ENCODE data around the gene LUC7L.
"Not testable (repeated sequence)": the region's sequence is repeated elsewhere in the genome, so short reads cannot be mapped to it uniquely, and the experiment has no call there.

The LUC7L gene

DNA sequence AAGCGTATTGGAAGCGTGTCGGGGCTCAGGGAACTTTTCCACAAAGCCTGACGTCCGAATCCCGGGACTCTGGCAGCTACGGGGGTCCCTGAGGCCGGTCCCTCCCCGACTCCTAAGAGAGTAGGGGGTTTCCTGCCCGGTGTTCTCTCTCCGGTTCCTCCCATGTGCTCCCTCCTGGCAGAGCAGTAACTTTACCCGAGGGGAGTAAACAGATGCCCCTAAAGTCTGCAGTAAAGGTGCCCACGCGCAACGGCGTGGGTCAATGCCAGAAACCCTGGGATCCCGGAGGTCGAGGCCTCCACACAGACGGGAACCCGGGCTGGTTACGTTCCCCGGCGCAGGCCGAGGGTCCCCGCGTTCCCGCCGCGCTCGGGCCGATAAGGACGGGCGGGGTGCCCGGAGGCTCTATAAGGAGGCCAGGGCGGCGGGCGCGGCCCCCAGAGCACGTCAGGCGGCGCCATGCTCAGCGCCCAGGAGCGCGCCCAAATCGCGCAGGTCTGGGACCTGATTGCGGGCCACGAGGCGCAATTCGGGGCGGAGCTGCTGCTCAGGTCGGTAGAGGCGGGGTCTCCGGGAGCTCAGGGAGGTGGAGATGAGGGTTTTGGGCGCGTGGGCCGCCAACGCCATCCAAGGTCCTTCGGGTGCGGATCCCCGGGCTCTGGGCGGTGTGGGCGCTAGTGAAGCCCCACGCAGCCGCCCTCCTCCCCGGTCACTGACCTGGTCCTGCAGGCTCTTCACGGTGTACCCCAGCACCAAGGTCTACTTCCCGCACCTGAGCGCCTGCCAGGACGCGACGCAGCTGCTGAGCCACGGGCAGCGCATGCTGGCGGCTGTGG, 63.5 kb downstream of the LUC7L start, which contains the start of gene HBM:
Gene HBM (plus strand): TSS at position 440 of the 836 bp plus-strand sequence. CDS start 20 bp downstream, at position 460.
- H3K14ac ChIP-seq (ENCODE audit: low read length in 2 of 2), result no peak within 1 kb of the TSS
- DNase-seq, result no peak
- 6% methylated on average over 74 of the region's 75 CpGs for WGBS
- no peak within 1 kb of the TSS for H2AFZ ChIP-seq (ENCODE audit: low read depth, low read length)
- no peak within 1 kb of the TSS for H4K91ac ChIP-seq (ENCODE audit: low read length)
- H3K79me1 ChIP-seq (replicated peaks; ENCODE audit: low read length, poor library complexity, severe bottlenecking), result no peaks in the 10 kb centered on the region
- no peaks in the 10 kb centered on the region for H3K36me3 ChIP-seq (ENCODE audit: control insufficient read depth in 1 of 2, insufficient read depth in 2 of 2, low read depth in 1 of 2, low read length in 2 of 2)
- no peak within 1 kb of the TSS for H2BK5ac ChIP-seq (ENCODE audit: low read depth, low read length, poor library complexity, severe bottlenecking)
- peaks cover 17% of the 10 kb centered on the region for H3K4me1 ChIP-seq (ENCODE audit: control insufficient read depth, insufficient read depth, low read depth, low read length)
- H2BK12ac ChIP-seq (ENCODE audit: low read length in 2 of 2), result no peak within 1 kb of the TSS
- H3K23ac ChIP-seq (ENCODE audit: low read length in 2 of 2), result no peak within 1 kb of the TSS
- H3K27me3 ChIP-seq (ENCODE audit: control insufficient read depth in 1 of 2, insufficient read depth in 1 of 2, low read length in 2 of 2), result peaks cover 63% of the 10 kb centered on the region in 2 experiments
- H3K9ac ChIP-seq (ENCODE audit: low read length), result no peak within 1 kb of the TSS
- no peak within 1 kb of the TSS for H3K4ac ChIP-seq (ENCODE audit: low read depth in 1 of 2, low read length in 2 of 2)
- H2BK120ac ChIP-seq (ENCODE audit: low read depth, low read length), result no peak within 1 kb of the TSS
- no peak within 1 kb of the TSS for H3K18ac ChIP-seq (ENCODE audit: low read depth in 1 of 2, low read length in 2 of 2)
- no peaks in the 10 kb centered on the region for H3K9me3 ChIP-seq (ENCODE audit: control insufficient read depth, low read length)
- no peak within 1 kb of the TSS for H3K4me3 ChIP-seq (ENCODE audit: insufficient read depth in 1 of 2, low read depth in 1 of 2, low read length in 2 of 2)
- H3K4me2 ChIP-seq (ENCODE audit: low read length, poor library complexity, severe bottlenecking), result peak within 1 kb of the TSS; percentile 18
- no peak within 1 kb of the TSS for H3K27ac ChIP-seq (ENCODE audit: low read length, poor library complexity, severe bottlenecking)
- H2BK15ac ChIP-seq (ENCODE audit: low read depth, poor library complexity, severe bottlenecking), result peak within 1 kb of the TSS; percentile 40
- H2AK5ac ChIP-seq (ENCODE audit: low read length, severe bottlenecking), result no peak within 1 kb of the TSS
- H4K8ac ChIP-seq (ENCODE audit: low read length), result no peak within 1 kb of the TSS

DNA sequence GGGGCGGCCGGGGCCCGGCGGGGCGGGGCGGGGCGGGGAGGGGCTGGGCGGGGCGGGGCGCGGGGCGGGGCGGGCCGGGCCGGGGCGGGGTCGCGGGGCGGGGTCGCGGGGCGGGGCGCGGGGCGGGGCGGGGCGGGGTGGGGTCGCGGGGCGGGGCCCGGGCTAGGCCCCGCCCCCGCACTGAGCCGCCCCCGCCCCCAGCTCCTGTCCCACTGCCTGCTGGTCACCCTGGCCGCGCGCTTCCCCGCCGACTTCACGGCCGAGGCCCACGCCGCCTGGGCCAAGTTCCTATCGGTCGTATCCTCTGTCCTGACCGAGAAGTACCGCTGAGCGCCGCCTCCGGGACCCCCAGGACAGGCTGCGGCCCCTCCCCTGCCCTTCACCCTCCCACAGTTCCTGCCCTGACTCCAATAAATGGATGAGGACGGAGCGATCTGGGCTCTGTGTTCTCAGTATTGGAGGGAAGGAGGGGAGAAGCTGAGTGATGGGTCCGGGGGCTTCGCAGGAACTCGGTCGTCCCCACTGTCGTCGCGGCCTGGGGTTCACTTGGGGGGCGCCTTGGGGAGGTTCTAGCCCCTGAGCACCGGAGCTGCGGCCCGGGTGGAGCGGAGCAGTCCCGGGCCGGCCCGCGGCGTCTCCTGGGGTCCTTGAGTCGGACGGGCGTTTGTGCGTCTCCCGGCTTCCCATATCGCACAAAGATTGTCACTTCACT, 64.3 kb downstream of the LUC7L start:
- no peak overlapping the region for H4K91ac ChIP-seq (ENCODE audit: low read length)
- H3K18ac ChIP-seq (ENCODE audit: low read depth in 1 of 2, low read length in 2 of 2), result no peak overlapping the region
- DNase-seq, result no peak
- no peak overlapping the region for H4K8ac ChIP-seq (ENCODE audit: low read length)
- no peaks in the 10 kb centered on the region for H3K79me1 ChIP-seq (replicated peaks; ENCODE audit: low read length, poor library complexity, severe bottlenecking)
- H3K36me3 ChIP-seq (ENCODE audit: control insufficient read depth in 1 of 2, insufficient read depth in 2 of 2, low read depth in 1 of 2, low read length in 2 of 2), result no peaks in the 10 kb centered on the region
- WGBS, result 4% methylated on average over 38 of the region's 77 CpGs
- H3K4ac ChIP-seq (ENCODE audit: low read depth in 1 of 2, low read length in 2 of 2), result no peak overlapping the region
- no peak overlapping the region for H3K14ac ChIP-seq (ENCODE audit: low read length in 2 of 2)
- H2BK12ac ChIP-seq (ENCODE audit: low read length in 2 of 2), result no peak overlapping the region
- H3K23ac ChIP-seq (ENCODE audit: low read length in 2 of 2), result no peak overlapping the region
- H3K9ac ChIP-seq (ENCODE audit: low read length), result no peak overlapping the region
- peaks cover 60 to 61% of the 10 kb centered on the region in 2 experiments for H3K27me3 ChIP-seq (ENCODE audit: control insufficient read depth in 1 of 2, insufficient read depth in 1 of 2, low read length in 2 of 2)
- H2BK15ac ChIP-seq (ENCODE audit: low read depth, poor library complexity, severe bottlenecking), result no peak overlapping the region
- H2AFZ ChIP-seq (ENCODE audit: low read depth, low read length), result no peak overlapping the region
- no peaks in the 10 kb centered on the region for H3K9me3 ChIP-seq (ENCODE audit: control insufficient read depth, low read length)
- H2BK120ac ChIP-seq (ENCODE audit: low read depth, low read length), result no peak overlapping the region
- no peak overlapping the region for H3K4me3 ChIP-seq (ENCODE audit: insufficient read depth in 1 of 2, low read depth in 1 of 2, low read length in 2 of 2)
- no peak overlapping the region for H2AK5ac ChIP-seq (ENCODE audit: low read length, severe bottlenecking)
- peaks cover 14% of the 10 kb centered on the region for H3K4me1 ChIP-seq (ENCODE audit: control insufficient read depth, insufficient read depth, low read depth, low read length)
- peak overlapping the region; percentile 18 for H3K4me2 ChIP-seq (ENCODE audit: low read length, poor library complexity, severe bottlenecking)
- no peak overlapping the region for H2BK5ac ChIP-seq (ENCODE audit: low read depth, low read length, poor library complexity, severe bottlenecking)
- no peak overlapping the region for H3K27ac ChIP-seq (ENCODE audit: low read length, poor library complexity, severe bottlenecking)

DNA sequence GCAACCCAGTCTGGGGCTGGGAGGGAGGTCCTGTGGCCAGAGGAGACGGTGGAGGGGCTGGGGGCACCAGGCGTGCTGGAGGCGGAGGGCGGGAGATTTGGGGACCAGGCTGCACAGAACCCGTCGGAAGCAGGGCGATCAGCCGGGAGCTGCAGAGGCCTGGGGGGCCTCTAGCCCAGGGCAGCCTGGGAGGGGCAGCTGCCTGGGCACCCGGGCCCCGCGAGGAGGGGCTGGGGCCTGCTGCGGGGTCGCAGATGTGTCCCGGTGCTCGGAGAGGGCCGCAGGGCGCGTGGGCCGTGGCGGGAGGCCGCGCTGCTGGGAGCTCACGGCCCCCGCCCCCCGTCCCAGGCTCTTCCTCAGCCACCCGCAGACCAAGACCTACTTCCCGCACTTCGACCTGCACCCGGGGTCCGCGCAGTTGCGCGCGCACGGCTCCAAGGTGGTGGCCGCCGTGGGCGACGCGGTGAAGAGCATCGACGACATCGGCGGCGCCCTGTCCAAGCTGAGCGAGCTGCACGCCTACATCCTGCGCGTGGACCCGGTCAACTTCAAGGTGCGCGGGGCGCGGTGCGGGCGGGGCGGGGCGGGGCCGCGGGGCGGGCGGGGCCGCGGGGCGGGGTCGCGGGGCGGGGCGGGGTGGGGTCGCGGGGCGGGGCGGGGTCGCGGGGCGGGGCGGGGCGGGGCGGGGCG, 65.0 kb downstream of the LUC7L start:
- H4K91ac ChIP-seq (ENCODE audit: low read length); H3K9ac ChIP-seq (ENCODE audit: low read length); H2BK15ac ChIP-seq (ENCODE audit: low read depth, poor library complexity, severe bottlenecking); H3K18ac ChIP-seq (ENCODE audit: low read depth in 1 of 2, low read length in 2 of 2); H3K4ac ChIP-seq (ENCODE audit: low read depth in 1 of 2, low read length in 2 of 2); H3K4me3 ChIP-seq (ENCODE audit: insufficient read depth in 1 of 2, low read depth in 1 of 2, low read length in 2 of 2); DNase-seq; H2AK5ac ChIP-seq (ENCODE audit: low read length, severe bottlenecking); H3K27ac ChIP-seq (ENCODE audit: low read length, poor library complexity, severe bottlenecking); H4K8ac ChIP-seq (ENCODE audit: low read length); H2BK12ac ChIP-seq (ENCODE audit: low read length in 2 of 2); H3K23ac ChIP-seq (ENCODE audit: low read length in 2 of 2); H2AFZ ChIP-seq (ENCODE audit: low read depth, low read length); H2BK5ac ChIP-seq (ENCODE audit: low read depth, low read length, poor library complexity, severe bottlenecking); H3K9me3 ChIP-seq (ENCODE audit: control insufficient read depth, low read length); H3K36me3 ChIP-seq (ENCODE audit: control insufficient read depth in 1 of 2, insufficient read depth in 2 of 2, low read depth in 1 of 2, low read length in 2 of 2); H2BK120ac ChIP-seq (ENCODE audit: low read depth, low read length); H3K79me1 ChIP-seq (replicated peaks; ENCODE audit: low read length, poor library complexity, severe bottlenecking); H3K4me2 ChIP-seq (ENCODE audit: low read length, poor library complexity, severe bottlenecking); H3K14ac ChIP-seq (ENCODE audit: low read length in 2 of 2): not testable (repeated sequence)
- peaks cover 63 to 64% of the 10 kb centered on the region in 2 experiments for H3K27me3 ChIP-seq (ENCODE audit: control insufficient read depth in 1 of 2, insufficient read depth in 1 of 2, low read length in 2 of 2)
- peaks cover 14% of the 10 kb centered on the region for H3K4me1 ChIP-seq (ENCODE audit: control insufficient read depth, insufficient read depth, low read depth, low read length)
- no CpG with 5 or more reads among the region's 80 CpGs for WGBS

DNA sequence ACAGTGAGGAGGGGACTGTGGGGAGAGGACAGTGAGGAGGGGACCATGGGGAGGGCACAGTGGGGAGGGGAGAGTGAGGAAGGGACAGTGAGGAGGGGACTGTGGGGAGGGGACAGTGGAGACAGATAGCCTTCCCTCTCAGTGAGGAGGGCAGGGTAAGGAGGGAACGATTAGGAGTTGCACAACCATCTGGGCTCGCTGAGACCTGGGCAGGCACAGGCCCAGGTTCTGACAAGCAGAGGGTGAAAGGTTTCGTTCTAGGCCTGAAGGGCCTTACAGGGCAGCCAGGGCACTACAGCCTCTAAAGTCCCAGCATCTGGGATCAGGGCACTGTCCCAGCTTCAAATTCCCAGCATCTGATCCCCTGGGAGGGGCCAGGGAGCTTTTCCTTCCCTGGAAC, 65.6 kb downstream of the LUC7L start:
- H2BK12ac ChIP-seq (ENCODE audit: low read length in 2 of 2); DNase-seq; H2BK15ac ChIP-seq (ENCODE audit: low read depth, poor library complexity, severe bottlenecking); H2AK5ac ChIP-seq (ENCODE audit: low read length, severe bottlenecking); H3K18ac ChIP-seq (ENCODE audit: low read depth in 1 of 2, low read length in 2 of 2); H2AFZ ChIP-seq (ENCODE audit: low read depth, low read length); H4K91ac ChIP-seq (ENCODE audit: low read length); H3K4me2 ChIP-seq (ENCODE audit: low read length, poor library complexity, severe bottlenecking); H3K23ac ChIP-seq (ENCODE audit: low read length in 2 of 2); H3K36me3 ChIP-seq (ENCODE audit: control insufficient read depth in 1 of 2, insufficient read depth in 2 of 2, low read depth in 1 of 2, low read length in 2 of 2); H3K14ac ChIP-seq (ENCODE audit: low read length in 2 of 2); H3K9me3 ChIP-seq (ENCODE audit: control insufficient read depth, low read length); H2BK5ac ChIP-seq (ENCODE audit: low read depth, low read length, poor library complexity, severe bottlenecking); H3K79me1 ChIP-seq (replicated peaks; ENCODE audit: low read length, poor library complexity, severe bottlenecking); H2BK120ac ChIP-seq (ENCODE audit: low read depth, low read length); H4K8ac ChIP-seq (ENCODE audit: low read length); H3K27ac ChIP-seq (ENCODE audit: low read length, poor library complexity, severe bottlenecking); H3K4ac ChIP-seq (ENCODE audit: low read depth in 1 of 2, low read length in 2 of 2); H3K9ac ChIP-seq (ENCODE audit: low read length); H3K4me3 ChIP-seq (ENCODE audit: insufficient read depth in 1 of 2, low read depth in 1 of 2, low read length in 2 of 2): not testable (repeated sequence)
- H3K4me1 ChIP-seq (ENCODE audit: control insufficient read depth, insufficient read depth, low read depth, low read length), result peaks cover 14% of the 10 kb centered on the region
- no CpG with 5 or more reads among the region's 3 CpGs for WGBS
- peaks cover 61 to 62% of the 10 kb centered on the region in 2 experiments for H3K27me3 ChIP-seq (ENCODE audit: control insufficient read depth in 1 of 2, insufficient read depth in 1 of 2, low read length in 2 of 2)

Measured in mesenchymal stem cell (in vitro differentiated cells and primary cell).